GM21825 (cell line): ENCODE data around the gene EFNB2.

Source experiments
- ATAC-seq: cut with Tn5 transposase; IDR thresholded peaks from one replicate; pipeline ENCODE4 v1.9.1; 2021; ENCODE audit warnings: mild to moderate bottlenecking, moderate library complexity; ENCODE audit not compliant: unreplicated experiment

The EFNB2 gene

GRCh38 chr13:106551350-106551749 lies 15.9 kb upstream of the EFNB2 start:
- no peak for ATAC-seq

GRCh38 chr13:106550570-106551135 lies 15.2 kb upstream of the EFNB2 start:
- ATAC-seq, result no peak

GRCh38 chr13:106548064-106548696 lies 12.7 kb upstream of the EFNB2 start:
- ATAC-seq, result no peak

- ATAC-seq, result no peak
These were observed 6.4 kb upstream of the EFNB2 start for GRCh38 chr13:106541826-106542225.

- ATAC-seq, result no peak
These were observed 5.2 kb upstream of the EFNB2 start for GRCh38 chr13:106540613-106541012.

GRCh38 chr13:106537521-106537920 lies 2.1 kb upstream of the EFNB2 start:
- no peak for ATAC-seq

GRCh38 chr13:106536244-106537034 lies 977 bp upstream of the EFNB2 start:
- peak; percentile 41 for ATAC-seq

- peak; percentile 18 for ATAC-seq
These were observed 567 bp downstream of the EFNB2 start for GRCh38 chr13:106534639-106535551.

GRCh38 chr13:106533943-106534638 lies 1.4 kb downstream of the EFNB2 start:
- ATAC-seq, result no peak

GRCh38 chr13:106533101-106533942 lies 2.1 kb downstream of the EFNB2 start:
- no peak for ATAC-seq

- no peak for ATAC-seq
These were observed 3.1 kb downstream of the EFNB2 start for GRCh38 chr13:106532111-106532929.

- ATAC-seq, result no peak
These were observed 4.4 kb downstream of the EFNB2 start for GRCh38 chr13:106530980-106531481.

GRCh38 chr13:106530171-106530851 lies 5.2 kb downstream of the EFNB2 start:
- ATAC-seq, result no peak

- no peak for ATAC-seq
These were observed 5.9 kb downstream of the EFNB2 start for GRCh38 chr13:106529415-106530170.

- ATAC-seq, result no peak
These were observed 6.6 kb downstream of the EFNB2 start for GRCh38 chr13:106528718-106529414.

GRCh38 chr13:106527826-106528225 lies 7.6 kb downstream of the EFNB2 start:
- ATAC-seq, result no peak

- ATAC-seq, result no peak
These were observed 8.0 kb downstream of the EFNB2 start for GRCh38 chr13:106527445-106527801.
